Osteocyte (in vitro differentiated cells): ENCODE data around the gene CHST7. TPM values are rescaled to one million over a fixed set of nuclear protein-coding genes. Genes with fewer than 3 reads are reported as not detected.

Experiments
- DNase-seq: peaks from one replicate; pipeline ENCODE4 v3.0.0; 2021; ENCODE audit warnings: mixed read lengths; ENCODE audit not compliant: unreplicated experiment; ENCODE audit errors: extremely low spot score
- H3K27ac Mint-ChIP-seq: one replicate; pipeline ENCODE4 v1.8.0; 2021; ENCODE audit warnings: mild to moderate bottlenecking, mixed read lengths; ENCODE audit not compliant: unreplicated experiment
- H3K27me3 Mint-ChIP-seq: one replicate; pipeline ENCODE4 v1.8.0; 2021; ENCODE audit warnings: mixed read lengths; ENCODE audit not compliant: unreplicated experiment
- H3K36me3 Mint-ChIP-seq: one replicate; pipeline ENCODE4 v1.8.0; 2021; ENCODE audit warnings: mixed read lengths; ENCODE audit not compliant: unreplicated experiment
- H3K4me1 Mint-ChIP-seq: one replicate; pipeline ENCODE4 v1.8.0; 2021; ENCODE audit warnings: mixed read lengths; ENCODE audit not compliant: unreplicated experiment
- H3K4me3 Mint-ChIP-seq: one replicate; pipeline ENCODE4 v1.8.0; 2021; ENCODE audit warnings: mild to moderate bottlenecking, moderate library complexity, mixed read lengths; ENCODE audit not compliant: unreplicated experiment
- H3K9me3 Mint-ChIP-seq: one replicate; pipeline ENCODE4 v1.8.0; 2021; ENCODE audit warnings: mixed read lengths; ENCODE audit not compliant: unreplicated experiment
- total RNA-seq: library from RNA; stranded (reverse); gene quantifications from 2 replicates; pipeline ENCODE4 v1.2.1, GENCODE V29; 2021
- TF ChIP-seq, protein P1 (sequence below): fragments of 200-600 bp; sonication (generic); IDR thresholded peaks from 2 replicates; pipeline ENCODE4 v1.5.0; 2021; ENCODE audit warnings: antibody characterized with exemption, mild to moderate bottlenecking, moderate library complexity

The CHST7 gene
- total RNA-seq, 1 donor from 2014 or later, result 14.8 TPM

DNA sequence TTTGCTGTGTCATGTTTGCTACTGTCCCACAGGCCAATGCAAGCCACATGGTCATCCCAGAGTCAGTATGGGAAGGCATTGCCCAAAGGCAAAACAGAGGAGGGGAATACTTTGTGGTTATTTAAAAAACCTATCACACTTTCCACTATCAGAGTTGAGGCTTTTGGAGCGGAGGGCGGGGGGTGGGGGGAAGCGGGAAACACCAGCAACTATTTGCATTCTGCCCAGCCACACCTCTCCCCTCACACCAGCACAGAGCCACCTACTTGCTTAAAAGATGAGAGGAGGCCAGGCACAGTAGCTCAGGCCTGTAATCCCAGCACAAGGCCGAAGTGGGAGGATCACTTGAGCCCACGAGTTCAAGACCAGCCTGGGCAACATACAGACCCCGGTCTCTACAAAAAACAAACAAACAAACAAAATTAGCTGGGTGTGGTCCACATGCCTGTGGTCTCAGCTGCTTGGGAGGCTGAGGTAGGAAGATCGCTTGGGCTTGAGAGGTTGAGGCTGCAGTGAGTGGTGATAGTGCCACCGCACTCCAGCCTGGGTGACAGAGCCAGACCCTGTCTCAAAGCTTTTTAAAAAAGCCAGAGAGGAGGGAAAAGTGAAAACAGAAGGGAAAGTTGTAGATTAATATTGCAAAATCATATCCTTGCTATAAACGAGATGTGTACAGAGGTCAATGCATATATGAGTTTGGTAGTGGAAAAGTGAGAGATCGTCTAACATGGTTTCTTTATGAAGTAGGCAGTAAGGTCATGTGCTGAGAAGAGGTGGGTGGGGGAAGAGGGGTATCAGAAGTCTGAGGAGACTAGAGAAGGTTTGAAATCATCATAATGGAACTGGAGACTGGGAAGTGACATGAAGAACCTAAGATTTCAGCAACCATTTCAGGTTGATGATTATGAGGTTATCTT lies 1.9 kb upstream of the CHST7 start:
- Mint-ChIP-seq H3K4me3 (no peak overlapping the region), H3K4me1 (peaks cover 14% of the 10 kb centered on the region), H3K27ac (no peak overlapping the region), H3K36me3 (no peaks in the 10 kb centered on the region), H3K27me3 (no peaks in the 10 kb centered on the region), H3K9me3 (peaks cover 5% of the 10 kb centered on the region)
- no peak for DNase-seq
- TF ChIP-seq, protein P1, sequence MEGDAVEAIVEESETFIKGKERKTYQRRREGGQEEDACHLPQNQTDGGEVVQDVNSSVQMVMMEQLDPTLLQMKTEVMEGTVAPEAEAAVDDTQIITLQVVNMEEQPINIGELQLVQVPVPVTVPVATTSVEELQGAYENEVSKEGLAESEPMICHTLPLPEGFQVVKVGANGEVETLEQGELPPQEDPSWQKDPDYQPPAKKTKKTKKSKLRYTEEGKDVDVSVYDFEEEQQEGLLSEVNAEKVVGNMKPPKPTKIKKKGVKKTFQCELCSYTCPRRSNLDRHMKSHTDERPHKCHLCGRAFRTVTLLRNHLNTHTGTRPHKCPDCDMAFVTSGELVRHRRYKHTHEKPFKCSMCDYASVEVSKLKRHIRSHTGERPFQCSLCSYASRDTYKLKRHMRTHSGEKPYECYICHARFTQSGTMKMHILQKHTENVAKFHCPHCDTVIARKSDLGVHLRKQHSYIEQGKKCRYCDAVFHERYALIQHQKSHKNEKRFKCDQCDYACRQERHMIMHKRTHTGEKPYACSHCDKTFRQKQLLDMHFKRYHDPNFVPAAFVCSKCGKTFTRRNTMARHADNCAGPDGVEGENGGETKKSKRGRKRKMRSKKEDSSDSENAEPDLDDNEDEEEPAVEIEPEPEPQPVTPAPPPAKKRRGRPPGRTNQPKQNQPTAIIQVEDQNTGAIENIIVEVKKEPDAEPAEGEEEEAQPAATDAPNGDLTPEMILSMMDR, result no peak

DNA sequence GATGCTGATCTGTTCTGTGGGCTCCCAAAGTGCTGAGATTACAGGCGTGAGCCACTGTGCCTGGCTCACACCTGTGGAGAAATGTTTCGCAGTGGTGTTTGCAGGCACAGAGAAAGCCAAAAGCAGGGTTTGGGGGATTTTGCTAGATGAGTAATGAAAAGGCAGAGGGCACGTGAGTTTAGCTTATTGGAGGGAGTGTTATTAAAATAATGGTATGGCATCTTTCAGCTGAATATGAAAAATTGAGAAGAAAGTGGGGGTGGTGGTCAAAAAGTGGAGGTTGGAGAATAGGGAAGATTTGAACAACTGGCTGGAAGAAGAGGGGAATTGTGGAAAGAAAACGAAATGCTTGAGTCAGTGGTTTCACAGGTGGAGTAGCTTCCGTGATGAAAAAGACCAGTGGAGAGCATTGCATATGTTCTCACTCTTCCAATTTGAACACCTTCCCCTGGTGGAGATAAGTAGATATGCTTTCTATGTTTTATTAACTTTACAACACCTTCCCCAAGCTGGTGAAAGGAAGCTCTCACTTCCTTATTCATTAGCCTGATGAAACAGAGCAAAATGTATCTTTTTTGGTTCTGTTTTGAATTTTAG lies 1.1 kb upstream of the CHST7 start:
- Mint-ChIP-seq H3K4me3 (no peak overlapping the region), H3K36me3 (no peaks in the 10 kb centered on the region), H3K27me3 (no peaks in the 10 kb centered on the region), H3K4me1 (peaks cover 21% of the 10 kb centered on the region), H3K9me3 (peaks cover 3% of the 10 kb centered on the region), H3K27ac (no peak overlapping the region)
- TF ChIP-seq, protein P1, result no peak
- no peak for DNase-seq

DNA sequence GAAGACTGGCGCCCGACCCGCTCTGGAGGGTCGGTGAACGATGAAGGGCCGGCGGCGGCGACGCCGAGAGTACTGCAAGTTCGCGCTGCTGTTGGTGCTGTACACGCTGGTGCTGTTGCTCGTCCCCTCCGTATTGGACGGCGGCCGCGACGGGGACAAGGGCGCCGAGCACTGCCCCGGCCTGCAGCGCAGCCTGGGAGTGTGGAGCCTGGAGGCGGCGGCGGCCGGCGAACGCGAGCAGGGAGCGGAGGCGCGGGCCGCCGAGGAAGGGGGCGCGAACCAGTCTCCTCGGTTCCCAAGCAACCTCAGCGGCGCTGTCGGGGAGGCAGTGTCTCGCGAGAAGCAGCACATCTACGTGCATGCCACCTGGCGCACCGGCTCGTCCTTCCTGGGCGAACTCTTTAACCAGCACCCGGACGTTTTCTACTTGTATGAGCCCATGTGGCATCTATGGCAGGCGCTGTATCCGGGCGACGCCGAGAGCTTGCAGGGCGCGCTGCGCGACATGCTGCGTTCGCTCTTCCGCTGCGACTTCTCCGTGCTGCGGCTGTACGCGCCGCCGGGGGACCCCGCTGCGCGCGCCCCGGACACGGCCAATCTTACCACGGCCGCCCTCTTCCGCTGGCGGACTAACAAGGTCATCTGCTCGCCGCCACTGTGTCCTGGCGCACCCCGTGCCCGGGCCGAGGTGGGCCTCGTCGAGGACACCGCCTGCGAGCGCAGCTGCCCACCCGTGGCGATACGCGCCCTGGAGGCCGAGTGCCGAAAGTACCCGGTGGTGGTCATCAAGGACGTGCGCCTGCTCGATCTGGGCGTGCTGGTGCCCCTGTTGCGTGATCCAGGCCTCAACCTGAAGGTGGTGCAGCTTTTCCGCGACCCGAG lies 568 bp downstream of the CHST7 start:
- peak overlapping the region; percentile 77 for H3K4me3 Mint-ChIP-seq
- H3K27ac Mint-ChIP-seq, result peak overlapping the region; percentile 50
- H3K4me1 Mint-ChIP-seq, result peaks cover 23% of the 10 kb centered on the region
- no peaks in the 10 kb centered on the region for H3K36me3 Mint-ChIP-seq
- H3K27me3 Mint-ChIP-seq, result no peaks in the 10 kb centered on the region
- DNase-seq, result no peak
- no peaks in the 10 kb centered on the region for H3K9me3 Mint-ChIP-seq
- TF ChIP-seq, protein P1, result no peak

DNA sequence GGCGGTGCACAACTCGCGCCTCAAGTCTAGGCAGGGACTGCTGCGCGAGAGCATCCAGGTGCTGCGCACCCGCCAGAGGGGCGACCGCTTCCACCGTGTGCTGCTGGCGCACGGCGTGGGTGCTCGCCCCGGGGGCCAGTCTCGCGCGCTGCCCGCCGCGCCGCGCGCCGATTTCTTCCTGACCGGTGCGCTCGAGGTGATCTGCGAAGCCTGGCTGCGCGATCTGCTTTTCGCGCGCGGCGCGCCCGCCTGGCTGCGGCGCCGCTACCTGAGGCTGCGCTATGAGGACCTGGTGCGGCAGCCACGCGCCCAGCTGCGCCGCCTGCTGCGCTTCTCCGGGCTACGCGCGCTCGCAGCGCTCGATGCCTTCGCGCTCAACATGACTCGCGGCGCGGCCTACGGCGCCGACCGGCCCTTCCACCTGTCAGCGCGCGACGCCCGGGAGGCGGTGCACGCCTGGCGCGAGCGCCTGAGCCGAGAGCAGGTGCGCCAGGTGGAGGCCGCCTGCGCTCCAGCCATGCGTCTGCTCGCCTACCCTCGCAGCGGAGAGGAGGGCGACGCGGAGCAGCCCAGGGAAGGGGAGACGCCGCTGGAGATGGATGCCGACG lies 1.3 kb downstream of the CHST7 start:
- TF ChIP-seq, protein P1, result no peak
- Mint-ChIP-seq H3K27me3 (no peaks in the 10 kb centered on the region), H3K27ac (no peak overlapping the region), H3K9me3 (no peaks in the 10 kb centered on the region), H3K4me3 (peak overlapping the region; percentile 80), H3K4me1 (peaks cover 23% of the 10 kb centered on the region), H3K36me3 (no peaks in the 10 kb centered on the region)
- DNase-seq, result no peak
